Measurements from ENCODE around the gene NPR1. TPM values are rescaled to one million over a fixed set of nuclear protein-coding genes. Genes with fewer than 3 reads are reported as not detected.
"Not testable (repeated sequence)": the region's sequence is repeated elsewhere in the genome, so short reads cannot be mapped to it uniquely, and the experiment has no call there.

Gene NPR1
- total RNA-seq, 1 experiment from 2014 or later: not detected

GRCh38 chr1:153635872-153636271 lies 42.6 kb upstream of the NPR1 start:
- H3K27ac Mint-ChIP-seq (ENCODE audit: unreplicated experiment): peak overlapping the region; percentile 98
- H3K4me1 Mint-ChIP-seq (ENCODE audit: low read depth, unreplicated experiment): peaks cover 38% of the 10 kb centered on the region
- no peak for DNase-seq
- CTCF ChIA-PET: interaction anchor here (0.9 to 2.5 kb wide), 3 partner anchors 23 to 63 kb away, joined by 4 to 28 read pairs (median 19); partner anchors contain the start of gene S100A16
- H3K4me3 Mint-ChIP-seq (ENCODE audit: low read depth, unreplicated experiment): peak overlapping the region; percentile 98
- H3K9me3 Mint-ChIP-seq (ENCODE audit: low read depth, unreplicated experiment): no peaks in the 10 kb centered on the region
- intact Hi-C loops (cut with micrococcal nuclease; ENCODE audit: unreplicated experiment): loop anchor here (2.0 kb wide), 1 partner anchor 63 kb away; no protein-coding TSS in a partner anchor
- H3K36me3 Mint-ChIP-seq (ENCODE audit: insufficient read depth, unreplicated experiment): peaks cover 80% of the 10 kb centered on the region
- TF ChIP-seq CTCF (IDR thresholded peaks at IDR 0.05; ENCODE audit: unreplicated experiment): no peak
- no TSS peak for BruUV-seq (replicated peaks)
- no peaks in the 10 kb centered on the region for H3K27me3 Mint-ChIP-seq (ENCODE audit: unreplicated experiment)

- no peak for TF ChIP-seq CTCF (IDR thresholded peaks at IDR 0.05; ENCODE audit: unreplicated experiment)
- CTCF ChIA-PET: no interaction called here
- H3K4me1 Mint-ChIP-seq (ENCODE audit: low read depth, unreplicated experiment): peaks cover 33% of the 10 kb centered on the region
- no peak overlapping the region for H3K27ac Mint-ChIP-seq (ENCODE audit: unreplicated experiment)
- H3K4me3 Mint-ChIP-seq (ENCODE audit: low read depth, unreplicated experiment): peak overlapping the region; percentile 98
- no peaks in the 10 kb centered on the region for H3K27me3 Mint-ChIP-seq (ENCODE audit: unreplicated experiment)
- no peak for DNase-seq
- no peaks in the 10 kb centered on the region for H3K9me3 Mint-ChIP-seq (ENCODE audit: low read depth, unreplicated experiment)
- no TSS peak for BruUV-seq (replicated peaks)
- intact Hi-C loops (cut with micrococcal nuclease; ENCODE audit: unreplicated experiment): no loop called here
- peaks cover 83% of the 10 kb centered on the region for H3K36me3 Mint-ChIP-seq (ENCODE audit: insufficient read depth, unreplicated experiment)
Observed at GRCh38 chr1:153636312-153636711, 42.2 kb upstream of the NPR1 start.

GRCh38 chr1:153638261-153638660 lies 40.2 kb upstream of the NPR1 start:
- Mint-ChIP-seq H3K36me3 (ENCODE audit: insufficient read depth, unreplicated experiment) (peaks cover 81% of the 10 kb centered on the region), H3K27ac (ENCODE audit: unreplicated experiment) (peak overlapping the region; percentile 8), H3K27me3 (ENCODE audit: unreplicated experiment) (no peaks in the 10 kb centered on the region), H3K4me3 (ENCODE audit: low read depth, unreplicated experiment) (no peak overlapping the region), H3K4me1 (ENCODE audit: low read depth, unreplicated experiment) (peaks cover 22% of the 10 kb centered on the region), H3K9me3 (ENCODE audit: low read depth, unreplicated experiment) (no peaks in the 10 kb centered on the region)
- CTCF ChIA-PET: interaction anchor here (0.8 to 0.9 kb wide), 2 partner anchors 21 to 22 kb away, joined by 4 to 5 read pairs; partner anchors contain the start of gene S100A14
- TF ChIP-seq CTCF (IDR thresholded peaks at IDR 0.05; ENCODE audit: unreplicated experiment): no peak
- DNase-seq: no peak
- BruUV-seq (replicated peaks): no TSS peak
- intact Hi-C loops (cut with micrococcal nuclease; ENCODE audit: unreplicated experiment): no loop called here

- no peak for DNase-seq
- Mint-ChIP-seq H3K9me3 (ENCODE audit: low read depth, unreplicated experiment) (no peaks in the 10 kb centered on the region), H3K27ac (ENCODE audit: unreplicated experiment) (no peak overlapping the region), H3K27me3 (ENCODE audit: unreplicated experiment) (no peaks in the 10 kb centered on the region), H3K36me3 (ENCODE audit: insufficient read depth, unreplicated experiment) (peaks cover 79% of the 10 kb centered on the region), H3K4me1 (ENCODE audit: low read depth, unreplicated experiment) (peaks cover 19% of the 10 kb centered on the region), H3K4me3 (ENCODE audit: low read depth, unreplicated experiment) (no peak overlapping the region)
- intact Hi-C loops (cut with micrococcal nuclease; ENCODE audit: unreplicated experiment): no loop called here
- CTCF ChIA-PET: no interaction called here
- no TSS peak for BruUV-seq (replicated peaks)
- TF ChIP-seq CTCF (IDR thresholded peaks at IDR 0.05; ENCODE audit: unreplicated experiment): no peak
Observed at GRCh38 chr1:153639280-153639679, 39.2 kb upstream of the NPR1 start.

- intact Hi-C loops (cut with micrococcal nuclease; ENCODE audit: unreplicated experiment); H3K9me3 Mint-ChIP-seq (ENCODE audit: low read depth, unreplicated experiment); DNase-seq; H3K27me3 Mint-ChIP-seq (ENCODE audit: unreplicated experiment); H3K27ac Mint-ChIP-seq (ENCODE audit: unreplicated experiment); BruUV-seq (replicated peaks); H3K4me3 Mint-ChIP-seq (ENCODE audit: low read depth, unreplicated experiment): not testable (repeated sequence)
- CTCF ChIA-PET: interaction anchor here (0.7 to 1.1 kb wide), 3 partner anchors 12 to 740 kb away, joined by 3 to 5 read pairs (median 4); no protein-coding TSS in a partner anchor
- Mint-ChIP-seq H3K36me3 (ENCODE audit: insufficient read depth, unreplicated experiment) (peaks cover 75% of the 10 kb centered on the region), H3K4me1 (ENCODE audit: low read depth, unreplicated experiment) (peaks cover 19% of the 10 kb centered on the region)
Observed at GRCh38 chr1:153640213-153640612, 38.3 kb upstream of the NPR1 start.

All from Calu3 (cell line).